ENCODE results near the gene GNPDA1.

Gene GNPDA1

GRCh38 chr5:141954194-141954593 lies 58.6 kb downstream of the GNPDA1 start:
- DNase-seq (ENCODE audit: low read depth in 2 of 2), result no peak

- no peak for DNase-seq (ENCODE audit: low read depth in 2 of 2)
Measured at GRCh38 chr5:141952020-141952419, 60.8 kb downstream of the GNPDA1 start.

- no peak for DNase-seq (ENCODE audit: low read depth in 2 of 2)
Measured at GRCh38 chr5:141951332-141951781, 61.5 kb downstream of the GNPDA1 start.

Measured in stimulated activated CD8-positive, alpha-beta memory T cell treated with anti-CD3 and anti-CD28 coated beads, Interleukin-7, amount 100 ng/mL, for 1 hour (primary cell).